NT2/D1 (cell line): ENCODE measurements around the gene FAM193A.

Experiments used
- SUZ12 ChIP-seq: IDR thresholded peaks from 2 replicates; pipeline ENCODE4 v1.6.1; 2011; ENCODE audit not compliant: insufficient read length, insufficient read depth; ENCODE audit errors: extremely low read depth
- YY1 ChIP-seq: IDR thresholded peaks from 2 replicates; pipeline ENCODE4 v1.6.1; 2011; ENCODE audit not compliant: insufficient read length, insufficient read depth
- ZNF274 ChIP-seq: IDR thresholded peaks from 2 replicates; pipeline ENCODE4 v1.6.1; 2011; ENCODE audit warnings: mild to moderate bottlenecking, low read depth, low read length

GRCh38 chr4:2700031-2700430 is 163.6 kb downstream of the FAM193A start:
- TF ChIP-seq YY1 (no peak), SUZ12 (no peak), ZNF274 (no peak)
